NCI-H146 treated with DMSO at 0.1 percent for 48 hours (cell line): ENCODE measurements around the gene ZNF217.
"Not testable (repeated sequence)": the region's sequence is repeated elsewhere in the genome, so short reads cannot be mapped to it uniquely, and the experiment has no call there.

Experiments used
- DNase-seq: peaks from one replicate; lab custom pipeline; 2025; ENCODE audit not compliant: unreplicated experiment; lab: John Stamatoyannopoulos, UW

The ZNF217 gene

GRCh38 chr20:53593466-53594007 lies at the start of gene ZNF217:
Gene ZNF217 (minus strand): TSS chr20:53593839. CDS start chr20:53582826, 11,013 bp downstream.
- not testable (repeated sequence) for DNase-seq

GRCh38 chr20:53643031-53643832 lies 49.6 kb upstream of the ZNF217 start:
- DNase-seq, result no peak

- no peak for DNase-seq
Measured at GRCh38 chr20:53642196-53643030, 48.8 kb upstream of the ZNF217 start.

GRCh38 chr20:53639647-53640440 lies 46.2 kb upstream of the ZNF217 start:
- DNase-seq, result no peak

- DNase-seq, result no peak
Measured at GRCh38 chr20:53639128-53639527, 45.5 kb upstream of the ZNF217 start.

GRCh38 chr20:53637310-53637709 lies 43.7 kb upstream of the ZNF217 start:
- not testable (repeated sequence) for DNase-seq

- no peak for DNase-seq
Measured at GRCh38 chr20:53636540-53637097, 43.0 kb upstream of the ZNF217 start.

GRCh38 chr20:53635221-53635620 lies 41.6 kb upstream of the ZNF217 start:
- DNase-seq, result no peak

GRCh38 chr20:53631909-53632662 lies 38.4 kb upstream of the ZNF217 start:
- no peak for DNase-seq

- no peak for DNase-seq
Measured at GRCh38 chr20:53629436-53629835, 35.8 kb upstream of the ZNF217 start.

- not testable (repeated sequence) for DNase-seq
Measured at GRCh38 chr20:53628758-53629157, 35.1 kb upstream of the ZNF217 start.

- no peak for DNase-seq
Measured at GRCh38 chr20:53628076-53628475, 34.4 kb upstream of the ZNF217 start.

- DNase-seq, result not testable (repeated sequence)
Measured at GRCh38 chr20:53627001-53627400, 33.4 kb upstream of the ZNF217 start.

- no peak for DNase-seq
Measured at GRCh38 chr20:53626584-53626983, 32.9 kb upstream of the ZNF217 start.

- DNase-seq, result no peak
Measured at GRCh38 chr20:53625311-53626129, 31.9 kb upstream of the ZNF217 start.

- DNase-seq, result not testable (repeated sequence)
Measured at GRCh38 chr20:53624927-53625250, 31.2 kb upstream of the ZNF217 start.

GRCh38 chr20:53623454-53624211 lies 30.0 kb upstream of the ZNF217 start:
- DNase-seq, result no peak

GRCh38 chr20:53623134-53623453 lies 29.5 kb upstream of the ZNF217 start:
- DNase-seq, result no peak
